GM18519 (cell line): ENCODE data around the gene MRPL34.
"Not testable (repeated sequence)": the region's sequence is repeated elsewhere in the genome, so short reads cannot be mapped to it uniquely, and the experiment has no call there.

ENCODE experiments used
- ATAC-seq: cut with Tn5 transposase; IDR thresholded peaks from one replicate; pipeline ENCODE4 v1.9.1; 2021; ENCODE audit warnings: mild to moderate bottlenecking, moderate library complexity; ENCODE audit not compliant: unreplicated experiment, low FRiP score

The MRPL34 gene

DNA sequence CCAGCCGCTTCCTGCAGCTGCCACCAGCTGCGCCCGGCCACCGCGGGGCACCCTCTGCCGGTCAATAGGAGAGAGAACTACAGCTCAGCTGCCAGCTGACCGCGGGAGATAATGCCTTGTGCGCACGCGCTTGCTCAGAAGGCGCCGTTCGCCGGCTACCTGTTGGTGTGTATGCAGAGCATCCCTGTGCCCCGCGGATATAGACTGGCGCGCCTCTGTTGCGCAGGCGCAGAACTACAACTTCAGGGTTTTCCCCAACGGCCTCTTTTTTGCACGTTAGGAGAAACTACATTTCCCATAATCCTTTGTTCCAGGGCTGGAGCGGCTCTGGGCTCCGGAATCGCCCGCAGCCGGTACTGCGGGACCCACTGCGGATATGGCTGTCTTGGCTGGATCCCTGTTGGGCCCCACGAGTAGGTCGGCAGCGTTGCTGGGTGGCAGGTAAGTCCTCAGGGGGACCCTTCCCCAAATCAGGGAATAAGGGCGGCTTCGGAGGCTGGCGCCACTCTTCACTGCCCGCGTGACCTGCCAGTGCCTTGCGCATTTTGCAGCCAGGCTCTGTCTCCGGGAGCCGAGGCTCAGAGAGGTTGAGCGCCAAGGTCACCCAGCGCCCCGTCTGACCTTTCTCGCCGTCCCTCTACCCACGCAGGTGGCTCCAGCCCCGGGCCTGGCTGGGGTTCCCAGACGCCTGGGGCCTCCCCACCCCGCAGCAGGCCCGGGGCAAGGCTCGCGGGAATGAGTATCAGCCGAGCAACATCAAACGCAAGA, at the start of gene MRPL34:
TSS of gene MRPL34 (plus strand) at position 356 of the 768 bp plus-strand sequence. CDS start at position 377, 21 bp downstream.
- peak; percentile 52 for ATAC-seq

DNA sequence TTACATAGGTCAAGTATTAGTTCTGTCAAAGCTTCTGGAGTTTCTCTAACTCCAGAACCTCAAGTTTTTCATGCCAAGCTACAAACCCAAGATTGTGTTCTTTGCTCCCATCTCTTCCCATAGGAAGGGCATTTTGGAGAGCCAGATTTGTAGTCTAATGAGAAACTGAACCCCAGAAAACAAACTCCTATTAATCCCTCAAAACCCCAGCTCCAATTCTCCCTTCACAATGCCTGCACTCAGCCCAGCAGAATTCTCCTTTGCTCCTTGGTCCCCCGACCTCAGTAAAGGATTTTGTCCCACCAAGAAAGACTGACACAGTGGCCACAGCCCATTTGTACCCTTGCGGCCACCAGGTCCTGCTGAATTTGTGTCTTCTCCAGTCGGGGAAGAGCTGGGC, 49.5 kb upstream of the MRPL34 start:
- ATAC-seq = no peak

DNA sequence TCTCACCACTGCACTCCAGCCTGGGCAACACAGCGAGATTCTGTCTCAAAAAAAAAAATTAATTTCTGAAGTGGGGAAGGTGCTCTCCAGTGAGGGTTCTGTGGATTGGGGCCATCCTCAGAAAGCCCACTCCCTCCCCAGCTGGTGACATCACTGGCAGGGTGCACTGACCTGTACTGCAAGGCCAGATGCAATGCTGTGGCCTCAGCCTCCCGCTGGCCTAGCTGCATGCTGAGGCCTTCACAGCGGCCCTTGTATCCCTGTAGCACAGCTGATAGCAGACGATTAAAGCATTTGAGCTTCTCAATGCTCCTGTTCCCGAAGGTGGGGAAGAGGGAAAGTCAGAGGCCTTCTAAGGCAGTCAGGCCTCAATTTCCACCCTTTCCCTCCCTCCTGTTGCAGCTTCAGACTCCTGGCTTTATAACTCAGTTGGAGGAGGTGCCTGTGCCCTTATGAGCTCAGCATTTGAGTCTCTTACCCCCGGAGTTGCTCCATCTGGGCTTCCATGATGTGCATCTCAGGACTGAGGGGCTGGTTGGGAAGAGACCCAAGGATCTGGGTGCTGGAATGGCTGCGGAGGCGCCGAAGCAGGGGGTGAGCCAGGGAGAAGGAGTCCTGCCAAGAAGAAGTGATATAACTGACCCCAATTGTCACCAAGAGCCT, 46.4 kb upstream of the MRPL34 start:
- ATAC-seq = no peak

DNA sequence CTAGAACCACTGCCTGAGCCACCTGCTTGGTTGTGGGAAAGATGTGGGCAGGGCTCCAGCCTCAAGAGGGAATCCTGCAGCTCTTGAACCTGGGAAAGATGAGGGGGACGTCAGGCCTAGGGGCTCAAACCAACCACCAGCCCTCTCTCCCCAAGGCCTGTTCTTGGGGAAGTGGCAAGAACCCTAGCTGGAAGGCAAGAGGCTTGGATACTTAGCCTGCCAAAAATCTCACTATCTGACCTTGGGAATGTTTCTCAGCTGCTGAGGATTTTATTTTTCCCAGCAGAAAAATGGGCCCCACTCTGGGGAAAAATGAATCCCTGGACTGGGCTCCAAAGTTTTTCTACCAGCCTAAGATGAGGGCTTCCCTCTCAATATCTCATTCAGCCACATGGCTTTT, 45.7 kb upstream of the MRPL34 start:
- no peak for ATAC-seq

DNA sequence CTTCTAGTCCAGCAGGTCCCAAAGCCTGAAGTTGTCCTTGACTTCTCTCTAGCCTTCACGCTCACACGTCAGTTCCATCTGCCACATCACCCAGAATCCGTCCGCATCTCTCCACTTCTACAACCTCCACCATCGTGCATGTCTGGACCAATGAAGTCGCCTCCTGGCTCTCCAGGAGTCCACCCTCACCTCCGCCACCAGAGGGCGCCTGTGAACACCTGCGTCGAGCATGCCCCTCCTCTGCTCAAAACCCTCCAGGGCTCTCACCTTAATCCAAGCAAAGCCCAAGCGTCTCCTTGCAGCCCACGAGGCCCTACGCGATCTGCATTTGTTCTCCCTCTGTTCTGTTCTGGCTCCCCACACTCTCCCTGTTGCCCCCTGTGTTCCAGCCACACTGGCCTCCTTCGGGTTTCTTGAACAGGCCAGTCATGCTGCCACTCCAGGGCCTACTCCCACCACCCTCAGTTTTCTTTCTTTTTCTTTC, 44.8 kb upstream of the MRPL34 start:
- no peak for ATAC-seq

DNA sequence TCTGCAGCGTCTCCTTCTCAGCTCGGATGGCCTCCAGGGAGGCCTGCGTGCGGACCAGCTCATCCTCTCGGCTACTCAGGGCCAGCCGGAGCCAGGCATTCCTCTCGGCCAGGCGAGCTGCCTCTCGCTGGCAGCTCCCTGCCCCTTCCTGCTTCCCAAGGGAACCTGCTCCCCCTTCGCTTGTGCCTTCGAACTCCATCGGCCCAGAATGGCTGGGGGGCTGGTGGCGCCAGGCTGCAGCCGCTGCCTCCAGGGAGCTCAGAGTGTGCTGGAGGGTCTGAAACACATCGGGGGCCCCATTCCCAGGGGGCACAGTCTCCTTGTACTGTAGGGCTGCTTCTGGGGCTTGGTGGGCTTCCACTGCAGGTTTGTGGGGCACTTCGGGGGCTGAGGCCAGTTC, 43.1 kb upstream of the MRPL34 start:
- ATAC-seq = no peak

DNA sequence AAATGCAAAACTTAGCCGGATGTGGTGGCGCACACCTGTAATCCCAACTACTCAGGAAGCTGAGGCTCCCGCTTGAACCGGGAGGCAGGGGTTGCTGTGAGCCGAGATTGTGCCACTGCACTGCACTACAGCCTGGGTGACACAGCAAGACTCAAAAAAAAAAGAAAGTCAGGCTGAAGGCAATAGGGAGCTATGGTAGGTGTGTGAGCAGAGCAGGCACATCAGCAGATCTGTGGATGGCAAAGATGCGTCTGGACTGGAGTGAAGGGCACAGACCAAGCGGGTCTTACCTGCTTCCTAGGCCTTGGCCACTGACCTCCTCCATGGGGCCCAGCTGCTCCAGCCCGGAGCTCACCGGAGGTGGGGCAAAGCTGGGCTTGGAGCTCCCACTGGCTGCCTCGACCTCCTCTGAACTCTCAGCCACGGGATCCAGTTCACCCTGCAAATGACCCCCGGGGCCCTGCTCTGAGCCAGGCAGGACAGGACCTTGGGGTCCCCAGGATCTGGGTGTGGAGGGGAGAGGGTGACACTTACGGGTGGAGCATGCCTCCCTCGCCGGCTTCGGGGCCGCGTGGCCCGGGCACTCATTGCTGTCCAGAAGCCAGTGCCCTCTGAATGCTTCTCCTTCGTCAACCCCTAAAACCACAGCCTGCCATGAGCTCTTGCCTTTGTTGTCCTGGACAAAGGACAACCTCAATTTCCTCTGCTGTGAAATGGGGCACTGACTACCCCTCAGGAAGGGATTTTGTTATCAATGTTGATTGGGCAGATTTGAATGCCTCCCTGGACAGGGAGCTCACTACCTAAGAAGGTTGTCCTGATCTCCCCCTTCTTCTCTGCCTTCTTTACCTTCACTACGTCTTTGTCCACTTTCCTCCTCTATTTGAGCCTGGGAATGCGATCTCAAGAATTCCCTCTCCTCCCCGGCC, 41.7 kb upstream of the MRPL34 start:
- ATAC-seq = no peak

DNA sequence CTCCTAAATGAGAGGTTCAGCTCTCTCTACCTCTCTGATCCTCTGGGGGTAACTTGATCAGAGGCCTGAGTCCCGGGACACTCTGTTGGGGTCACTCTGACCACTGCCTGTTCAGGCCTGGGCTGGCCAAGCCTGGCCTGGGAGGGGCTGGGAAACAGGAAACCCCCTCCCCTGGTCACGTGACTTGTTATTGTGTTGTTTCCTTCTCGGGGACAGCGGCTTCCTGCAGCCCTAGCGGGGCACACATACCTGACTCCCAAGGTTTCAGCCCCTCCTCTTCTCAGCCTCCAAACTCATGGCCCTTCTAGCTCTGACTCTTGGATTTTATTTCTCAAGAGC, 41.1 kb upstream of the MRPL34 start, which contains the start of gene USHBP1:
TSS of gene USHBP1 (minus strand) at position 105 of the 339 bp plus-strand sequence. CDS start 446 bp downstream, outside the sequence.
- ATAC-seq = no peak

DNA sequence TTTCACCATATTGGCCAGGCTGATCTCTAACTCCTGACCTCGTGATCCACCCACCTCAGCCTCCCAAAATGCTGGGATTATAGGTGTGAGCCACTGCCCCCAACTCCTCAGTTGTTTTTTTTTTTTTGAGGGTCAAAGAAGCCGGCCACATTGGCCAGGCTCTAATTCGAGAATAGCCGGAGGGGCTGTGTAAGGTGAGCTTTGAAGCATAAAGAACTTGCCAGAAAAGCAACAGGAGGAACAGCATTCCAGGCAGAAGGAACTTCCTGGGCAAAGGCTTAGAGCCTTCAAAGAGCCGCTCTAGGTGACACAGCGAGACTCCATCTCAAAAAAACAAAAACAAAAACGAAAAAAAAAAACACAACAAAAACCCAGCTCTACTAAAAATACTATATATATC, 39.6 kb upstream of the MRPL34 start:
- ATAC-seq = no peak

DNA sequence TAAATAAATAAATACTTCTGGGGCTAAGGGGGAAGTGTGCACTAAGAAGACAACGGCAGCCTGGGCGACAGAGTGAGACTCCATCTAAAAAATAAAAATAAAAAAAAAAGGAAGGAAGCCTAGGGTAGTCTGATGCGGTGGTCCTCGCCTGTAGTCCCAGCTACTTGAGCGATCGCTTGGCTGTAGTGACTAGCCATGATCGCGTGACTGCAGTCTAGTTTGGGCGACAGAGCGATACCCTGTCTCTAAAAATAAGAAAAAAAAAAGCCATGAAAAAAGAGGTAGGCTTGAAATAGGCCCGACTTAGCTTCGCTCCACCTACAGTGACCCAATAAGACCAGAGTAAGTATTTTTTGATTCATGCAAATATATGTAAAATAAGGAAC, 39.1 kb upstream of the MRPL34 start:
- ATAC-seq = no peak

DNA sequence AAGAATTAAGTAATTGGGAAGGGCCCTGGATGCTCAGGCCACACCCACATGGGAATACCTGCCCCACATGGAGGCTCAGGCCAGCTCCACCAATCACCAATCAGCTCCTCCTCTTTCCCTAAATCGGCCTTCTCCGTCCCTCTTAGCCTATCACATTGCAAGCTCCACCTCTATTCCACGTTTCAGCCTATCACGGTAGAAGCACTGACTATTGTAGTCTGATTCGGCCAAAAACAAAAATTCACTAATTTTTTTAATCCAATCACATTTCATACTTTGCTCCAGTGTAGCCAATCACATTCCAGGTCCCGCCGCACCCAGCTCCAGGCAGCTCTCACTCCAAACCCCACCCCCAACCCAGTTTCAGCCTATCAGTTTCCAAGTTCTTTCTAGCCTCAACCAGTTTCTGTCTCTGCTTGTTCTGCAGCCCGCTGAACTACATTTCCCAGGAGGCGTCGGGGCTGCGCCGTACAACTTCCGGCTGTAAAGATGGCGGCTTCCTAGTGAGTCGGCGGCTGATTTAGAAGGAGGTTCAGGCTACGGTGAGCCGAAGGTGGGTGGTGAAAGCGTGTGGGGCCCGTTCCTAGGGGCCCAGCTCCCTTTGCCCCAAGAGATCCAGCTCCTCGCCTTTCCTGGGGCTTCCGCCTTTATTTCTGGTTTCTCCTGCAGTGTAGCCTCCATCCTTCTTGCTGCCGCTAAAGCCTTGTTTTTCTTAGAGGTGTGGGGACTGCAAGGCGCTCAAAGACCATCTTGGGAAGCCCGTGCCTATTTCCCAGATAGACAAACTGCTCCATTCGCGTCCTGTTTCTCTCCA, 38.5 kb upstream of the MRPL34 start, which contains the start of gene BABAM1:
TSS of gene BABAM1 (plus strand) at position 469 of the 814 bp plus-strand sequence. CDS start 1,364 bp downstream, outside the sequence.
- peak; percentile 81 for ATAC-seq

DNA sequence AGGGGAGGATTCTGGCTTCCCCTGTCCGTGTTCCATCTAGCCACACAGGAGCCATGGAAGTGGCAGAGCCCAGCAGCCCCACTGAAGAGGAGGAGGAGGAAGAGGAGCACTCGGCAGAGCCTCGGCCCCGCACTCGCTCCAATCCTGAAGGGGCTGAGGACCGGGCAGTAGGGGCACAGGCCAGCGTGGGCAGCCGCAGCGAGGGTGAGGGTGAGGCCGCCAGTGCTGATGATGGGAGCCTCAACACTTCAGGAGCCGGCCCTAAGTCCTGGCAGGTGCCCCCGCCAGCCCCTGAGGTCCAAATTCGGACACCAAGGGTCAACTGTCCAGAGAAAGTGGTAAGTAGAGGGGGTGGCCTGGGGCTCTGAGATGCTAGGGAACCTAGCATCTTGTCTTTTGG, 36.9 kb upstream of the MRPL34 start:
- ATAC-seq = no peak

DNA sequence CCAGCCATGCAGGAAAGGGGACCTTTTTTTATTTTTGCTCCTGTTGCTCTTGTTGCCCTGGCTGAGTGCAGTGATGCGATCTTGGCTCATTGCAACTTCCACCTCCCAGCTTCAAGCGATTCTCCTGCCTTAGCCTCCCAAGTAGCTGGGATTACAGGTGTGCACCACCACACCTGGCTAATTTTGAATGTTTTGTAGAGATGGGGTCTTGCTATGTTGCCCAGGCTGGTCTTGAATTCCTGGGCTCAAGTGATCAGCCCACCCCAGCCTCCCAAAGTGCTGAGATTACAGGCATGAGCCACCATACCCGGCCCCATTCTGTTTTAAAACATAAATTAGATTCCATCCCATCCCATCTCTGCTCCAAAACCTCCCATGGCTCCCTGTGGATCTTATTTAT, 30.8 kb upstream of the MRPL34 start:
- not testable (repeated sequence) for ATAC-seq

DNA sequence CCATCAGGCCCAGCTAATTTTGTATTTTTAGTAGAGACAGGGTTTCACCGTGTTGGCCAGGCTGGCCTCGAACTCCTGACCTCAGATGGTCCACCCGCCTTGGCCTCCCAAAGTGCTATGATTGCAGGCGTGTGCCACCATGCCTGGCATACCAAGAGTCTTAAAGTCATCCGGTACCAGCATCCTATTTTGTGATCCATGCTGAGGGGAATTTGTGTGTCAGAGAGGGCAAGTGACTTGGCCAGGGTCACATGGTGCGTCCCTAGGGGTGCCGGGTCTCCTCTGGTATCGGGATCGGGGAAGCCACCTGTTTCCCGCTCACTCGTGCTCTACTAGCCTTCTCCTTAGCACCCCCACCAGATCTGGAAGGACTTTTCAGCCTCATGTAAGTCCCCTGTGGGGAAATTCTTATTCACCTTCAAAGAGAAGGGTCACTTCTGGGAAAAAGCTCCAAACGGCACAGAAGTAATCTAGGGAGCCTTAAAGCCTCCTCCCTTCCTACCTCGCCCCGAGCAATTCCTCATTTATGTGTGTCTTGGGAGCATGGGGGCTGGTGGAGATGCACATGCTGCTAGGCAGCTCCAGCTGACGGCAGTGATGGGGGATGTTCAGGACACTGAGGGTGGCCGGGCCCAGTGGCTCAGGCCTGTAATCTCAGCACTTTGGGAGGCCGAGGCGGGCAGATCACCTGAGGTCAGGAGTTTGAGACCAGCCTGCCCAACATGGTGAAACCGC, 30.1 kb upstream of the MRPL34 start:
- no peak for ATAC-seq

DNA sequence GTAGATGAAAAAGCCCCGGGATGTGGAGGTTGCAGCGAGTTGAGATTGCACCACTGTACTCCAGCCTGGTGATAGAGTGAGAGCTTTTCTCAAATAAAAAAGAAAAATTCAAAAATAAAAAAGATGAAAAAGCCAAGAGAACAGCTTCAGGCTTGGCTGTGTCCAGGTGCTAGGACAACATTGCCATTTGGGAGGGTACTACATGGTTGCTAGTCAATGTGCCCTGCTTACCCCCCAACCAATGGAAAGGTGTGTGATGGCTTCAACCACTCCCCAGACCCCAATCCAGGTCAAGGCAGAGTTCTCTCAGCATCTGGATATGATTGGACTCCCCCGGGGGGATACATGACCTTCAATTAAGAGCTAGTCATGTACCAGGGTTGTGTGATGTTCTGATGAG, 26.2 kb upstream of the MRPL34 start:
- ATAC-seq = no peak

DNA sequence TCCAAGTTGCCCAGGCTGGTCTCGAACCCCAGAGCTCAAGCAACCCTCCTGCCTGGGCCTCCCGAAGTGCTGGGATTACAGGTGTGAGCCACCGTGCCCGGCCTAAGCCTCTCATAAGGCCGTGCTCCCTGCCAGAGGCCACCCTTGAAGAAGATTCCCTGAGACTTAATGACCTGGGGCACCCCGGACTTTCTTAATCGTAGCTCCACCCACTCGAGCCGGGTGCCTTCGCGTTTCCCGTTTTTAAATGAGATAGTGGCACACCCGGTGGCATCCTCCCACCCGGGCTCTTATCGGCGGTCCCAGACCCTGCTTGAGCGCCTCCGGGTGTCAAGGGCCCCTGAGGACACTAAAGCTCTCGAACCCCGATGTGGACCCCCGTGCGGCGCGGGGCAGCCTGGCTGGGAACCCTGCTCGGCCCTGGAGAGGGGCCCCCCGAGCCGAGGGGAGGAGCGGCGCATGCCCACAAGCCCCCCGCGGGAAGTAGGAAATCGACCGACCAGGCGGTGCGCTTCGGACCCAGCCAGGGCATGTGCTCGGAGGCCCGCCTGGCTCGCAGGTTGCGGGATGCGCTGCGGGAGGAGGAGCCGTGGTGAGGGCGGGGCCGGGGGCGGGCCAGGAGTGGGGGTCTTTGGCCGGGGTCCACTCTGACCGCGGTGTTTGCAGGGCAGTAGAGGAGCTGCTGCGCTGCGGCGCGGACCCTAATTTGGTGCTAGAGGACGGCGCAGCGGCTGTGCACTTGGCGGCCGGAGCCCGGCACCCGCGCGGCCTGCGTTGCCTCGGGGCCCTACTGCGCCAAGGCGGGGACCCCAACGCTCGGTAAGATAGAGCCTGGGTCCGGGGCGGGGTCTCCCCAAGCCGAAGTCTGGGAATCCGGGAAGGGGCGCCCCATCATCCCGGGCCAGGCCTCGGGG, 24.0 kb upstream of the MRPL34 start, which contains the start of gene ANKLE1:
TSS of gene ANKLE1 (plus strand) at position 511 of the 914 bp plus-strand sequence. CDS start at position 531, 20 bp downstream.
- ATAC-seq = no peak

DNA sequence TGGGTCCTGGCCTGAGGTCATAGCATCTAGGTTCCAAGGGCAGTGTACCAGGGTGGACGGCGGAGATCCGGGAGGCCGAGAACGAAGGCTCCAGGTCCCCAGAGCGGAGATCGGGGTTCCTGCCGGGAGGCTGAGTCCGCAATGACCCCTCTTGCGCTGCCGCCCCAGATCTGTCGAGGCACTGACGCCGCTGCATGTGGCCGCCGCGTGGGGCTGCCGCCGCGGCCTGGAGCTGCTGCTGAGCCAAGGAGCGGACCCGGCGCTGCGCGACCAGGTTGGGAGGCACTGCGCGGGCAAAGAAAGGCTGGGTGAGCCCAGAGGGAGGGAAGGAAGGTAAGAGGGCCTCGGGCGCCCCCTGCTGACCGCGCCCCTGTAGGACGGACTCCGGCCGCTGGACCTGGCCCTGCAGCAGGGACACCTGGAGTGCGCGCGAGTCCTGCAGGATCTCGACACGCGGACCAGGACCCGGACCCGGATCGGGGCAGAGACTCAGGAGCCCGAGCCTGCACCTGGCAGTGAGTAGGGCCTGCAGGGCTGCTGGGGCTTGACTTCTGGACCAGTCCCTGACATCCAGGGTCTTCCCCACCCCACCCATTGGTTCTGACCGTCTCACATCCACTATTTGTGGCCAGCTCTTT, 23.1 kb upstream of the MRPL34 start:
- ATAC-seq = no peak
